IPS-NIHi7 (cell line): ENCODE results near the gene MTARC1.

Experiments used
- DNase-seq: peaks from one replicate; pipeline ENCODE4 v3.0.0; 2012; ENCODE audit warnings: mixed read lengths; ENCODE audit errors: extremely low spot score

Gene MTARC1

GRCh38 chr1:220786337-220787068 lies at the start of gene MTARC1:
Gene MTARC1 (plus strand): TSS chr1:220786913. CDS start chr1:220786945, 32 bp downstream.
- peak; percentile 91 for DNase-seq

- no peak for DNase-seq
These were observed 45.4 kb upstream of the MTARC1 start for GRCh38 chr1:220741349-220741748.

GRCh38 chr1:220741825-220742224 lies 44.9 kb upstream of the MTARC1 start:
- DNase-seq: no peak

GRCh38 chr1:220742520-220742919 lies 44.2 kb upstream of the MTARC1 start:
- no peak for DNase-seq

GRCh38 chr1:220746851-220747250 lies 39.9 kb upstream of the MTARC1 start:
- DNase-seq: no peak

GRCh38 chr1:220747437-220748088 lies 39.1 kb upstream of the MTARC1 start:
- DNase-seq: peak; percentile 28

- DNase-seq: peak; percentile 76
These were observed 38.4 kb upstream of the MTARC1 start, which contains the start of gene MTARC2 for GRCh38 chr1:220748089-220748934. Gene MTARC2 (plus strand): TSS chr1:220748322. CDS start chr1:220748532, 210 bp downstream.

- DNase-seq: no peak
These were observed 37.8 kb upstream of the MTARC1 start for GRCh38 chr1:220748936-220749335.

GRCh38 chr1:220750131-220750515 lies 36.6 kb upstream of the MTARC1 start:
- no peak for DNase-seq

GRCh38 chr1:220751111-220751510 lies 35.6 kb upstream of the MTARC1 start:
- no peak for DNase-seq

- no peak for DNase-seq
These were observed 32.3 kb upstream of the MTARC1 start for GRCh38 chr1:220754212-220754917.

- no peak for DNase-seq
These were observed 31.8 kb upstream of the MTARC1 start for GRCh38 chr1:220754918-220755295.

GRCh38 chr1:220755309-220755708 lies 31.4 kb upstream of the MTARC1 start:
- no peak for DNase-seq

- DNase-seq: no peak
These were observed 29.3 kb upstream of the MTARC1 start for GRCh38 chr1:220757441-220757840.

GRCh38 chr1:220759147-220759546 lies 27.6 kb upstream of the MTARC1 start:
- no peak for DNase-seq

GRCh38 chr1:220761688-220762427 lies 24.9 kb upstream of the MTARC1 start:
- DNase-seq: no peak

GRCh38 chr1:220764757-220765156 lies 22.0 kb upstream of the MTARC1 start:
- DNase-seq: no peak

- DNase-seq: no peak
These were observed 19.2 kb upstream of the MTARC1 start for GRCh38 chr1:220767312-220768125.

GRCh38 chr1:220768126-220768601 lies 18.5 kb upstream of the MTARC1 start:
- DNase-seq: no peak

- DNase-seq: no peak
These were observed 17.5 kb upstream of the MTARC1 start for GRCh38 chr1:220769205-220769604.
